GM23248 (cell line): ENCODE data around the gene FAM193A.

Source experiments
- EZH2 ChIP-seq: fragments of 200-600 bp; sonication (generic); IDR thresholded peaks from 2 replicates; pipeline ENCODE4 v1.6.1; 2018; ENCODE audit warnings: antibody characterized with exemption, mild to moderate bottlenecking; ENCODE audit not compliant: insufficient read depth, poor library complexity, severe bottlenecking
- EZH2phosphoT487 ChIP-seq: fragments of 200-600 bp; sonication (generic); IDR thresholded peaks from 2 replicates; pipeline ENCODE4 v1.6.1; 2018; ENCODE audit warnings: antibody characterized with exemption, moderate library complexity, mild to moderate bottlenecking, low read depth; ENCODE audit not compliant: insufficient read depth

GRCh38 chr4:2746891-2747695 is 210.6 kb downstream of the FAM193A start:
- TF ChIP-seq EZH2, result no peak
- TF ChIP-seq EZH2phosphoT487, result no peak
